IgD-negative memory B cell (primary cell): ENCODE data around the gene CMIP. TPM values are rescaled to one million over a fixed set of nuclear protein-coding genes. Genes with fewer than 3 reads are reported as not detected.

Experiments used
- H3K27ac Mint-ChIP-seq, 3 donors: one replicate each; pipeline ENCODE4 v1.8.0; 2020 to 2022; ENCODE audit warnings: mild to moderate bottlenecking in 3 of 3, mixed read lengths in 3 of 3, moderate library complexity in 1 of 3
- H3K27me3 Mint-ChIP-seq: one replicate; pipeline ENCODE4 v1.8.0; 2021; ENCODE audit warnings: mixed read lengths
- H3K36me3 Mint-ChIP-seq: one replicate; pipeline ENCODE4 v1.8.0; 2020; ENCODE audit warnings: mild to moderate bottlenecking, mixed read lengths
- H3K4me1 Mint-ChIP-seq, 3 donors: one replicate each; pipeline ENCODE4 v1.8.0; 2020 to 2022; ENCODE audit warnings: mixed read lengths in 3 of 3, mild to moderate bottlenecking in 1 of 3
- H3K4me3 Mint-ChIP-seq, 4 donors: one replicate each; pipeline ENCODE4 v1.8.0; 2020 to 2022; ENCODE audit warnings: mild to moderate bottlenecking in 4 of 4, mixed read lengths in 4 of 4, moderate library complexity in 3 of 4
- H3K9me3 Mint-ChIP-seq, 3 donors: one replicate each; pipeline ENCODE4 v1.8.0; 2020 to 2021; ENCODE audit warnings: mixed read lengths in 3 of 3, mild to moderate bottlenecking in 1 of 3
- polyA plus RNA-seq: library from polyadenylated mRNA; unstranded; fragments of 300-500 nt; fragmentation: Illumina TruSeq; gene quantifications from one replicate; pipeline ENCODE4 v1.2.3, GENCODE V29; 2021

CMIP gene
- polyA plus RNA-seq, 1 donor from 2014 or later, result 1.4 TPM

DNA sequence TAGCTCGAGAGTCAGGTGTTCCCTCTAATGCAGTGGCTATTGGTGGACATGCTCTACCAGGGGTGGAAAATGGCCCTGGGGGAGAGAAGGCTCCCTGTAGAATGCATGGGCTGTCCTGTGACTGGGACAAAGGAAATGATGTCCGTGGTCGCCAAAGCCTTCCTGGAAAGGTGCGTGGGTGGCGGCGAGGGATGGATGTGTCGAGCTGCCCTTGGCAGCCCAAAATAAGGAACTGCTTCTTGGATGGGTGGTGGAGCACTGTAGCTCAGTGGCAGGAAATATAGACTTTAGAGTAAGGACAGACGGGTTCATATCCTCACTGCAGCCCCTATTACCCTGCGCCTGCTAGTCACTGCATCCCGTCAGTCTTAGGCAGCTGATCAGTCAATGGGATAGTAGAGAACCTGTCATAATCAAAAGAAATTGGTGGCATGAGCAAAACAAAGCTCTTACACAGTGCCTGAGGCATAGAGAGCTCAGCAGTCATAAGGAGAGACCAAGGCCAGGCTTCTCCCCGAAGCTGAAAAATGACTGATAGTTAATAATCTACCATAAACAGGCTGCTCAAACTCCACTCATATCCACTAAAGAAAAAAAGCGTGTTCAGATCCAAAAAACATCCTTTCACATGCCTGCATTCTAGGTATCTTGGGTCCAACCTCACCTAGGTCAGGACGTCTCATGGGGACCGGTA lies 211.0 kb downstream of the CMIP start:
- peaks cover 0 to 7% (median 0%) of the 10 kb centered on the region in 3 donors for H3K4me1 Mint-ChIP-seq
- H3K27ac Mint-ChIP-seq, result peak overlapping the region in 2 of 3 donors; percentile 5 to 57
- H3K27me3 Mint-ChIP-seq, result no peaks in the 10 kb centered on the region
- H3K36me3 Mint-ChIP-seq, result peaks cover 4% of the 10 kb centered on the region
- H3K9me3 Mint-ChIP-seq, result no peaks in the 10 kb centered on the region
- H3K4me3 Mint-ChIP-seq, result no peak overlapping the region

DNA sequence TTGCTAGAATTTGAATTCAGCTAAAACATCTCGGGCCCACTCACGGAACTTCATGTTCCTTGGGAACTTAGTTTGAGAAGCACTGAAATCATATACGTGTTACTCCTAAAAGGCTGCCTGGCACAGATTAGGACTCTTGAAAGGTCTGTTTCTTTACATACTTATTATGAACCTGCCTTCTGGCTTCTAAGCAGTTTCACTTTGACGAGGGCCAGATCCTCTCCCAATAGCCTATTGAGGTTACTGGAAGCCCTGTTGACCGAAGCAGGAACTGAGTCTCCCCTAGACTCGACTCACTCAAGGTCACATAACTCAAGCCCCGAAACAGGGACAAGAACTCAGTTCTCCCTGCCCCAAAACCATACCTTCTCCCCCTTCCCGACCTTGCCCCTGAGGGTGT lies 212.6 kb downstream of the CMIP start:
- H3K9me3 Mint-ChIP-seq, result no peaks in the 10 kb centered on the region
- H3K4me1 Mint-ChIP-seq, result peaks cover 0 to 7% (median 0%) of the 10 kb centered on the region in 3 donors
- H3K36me3 Mint-ChIP-seq, result peaks cover 4% of the 10 kb centered on the region
- no peak overlapping the region for H3K27ac Mint-ChIP-seq
- H3K4me3 Mint-ChIP-seq, result no peak overlapping the region
- no peaks in the 10 kb centered on the region for H3K27me3 Mint-ChIP-seq

DNA sequence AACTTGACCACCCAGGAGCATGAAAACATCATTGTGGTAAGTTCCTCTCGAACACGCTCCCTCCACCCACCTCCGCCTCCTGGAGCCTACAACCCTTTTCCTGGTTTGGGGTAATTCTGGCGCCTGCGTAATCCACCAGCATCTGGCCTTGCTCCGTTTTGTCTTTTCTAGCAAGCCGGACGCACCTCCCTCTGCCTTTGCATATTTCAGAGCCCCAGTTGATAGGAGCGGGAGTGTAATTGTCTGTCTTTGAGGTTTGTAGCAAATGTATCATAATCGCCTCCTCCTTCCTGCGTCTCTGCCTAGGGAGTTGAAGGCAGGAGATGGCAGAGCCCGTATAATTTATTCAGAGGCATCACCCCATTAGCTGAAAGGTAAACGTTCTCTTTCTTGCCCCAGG lies 213.2 kb downstream of the CMIP start:
- Mint-ChIP-seq H3K27me3 (no peaks in the 10 kb centered on the region), H3K27ac (no peak overlapping the region), H3K9me3 (no peaks in the 10 kb centered on the region), H3K4me1 (peaks cover 0 to 7% (median 0%) of the 10 kb centered on the region in 3 donors), H3K36me3 (peaks cover 4% of the 10 kb centered on the region), H3K4me3 (no peak overlapping the region)

DNA sequence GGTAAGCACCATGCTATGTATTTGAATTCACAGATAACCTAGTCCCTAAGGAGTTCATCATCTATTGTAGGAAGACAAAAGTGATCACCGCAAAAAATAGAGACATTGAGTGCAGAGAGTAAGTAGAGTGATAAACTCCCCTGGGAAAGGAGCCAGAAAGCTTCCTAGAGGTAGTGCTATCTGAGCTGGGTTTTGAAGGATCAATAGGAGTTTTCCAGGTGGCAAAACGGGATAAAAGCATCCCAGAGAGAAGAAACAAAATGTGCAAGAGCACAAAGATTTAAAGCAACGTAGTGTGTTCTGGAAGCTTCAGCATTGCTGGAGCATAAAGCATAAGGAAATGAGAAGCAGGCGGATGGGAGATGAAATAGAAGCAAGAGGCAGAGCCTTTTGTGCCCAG lies 213.8 kb downstream of the CMIP start:
- Mint-ChIP-seq H3K27me3 (no peaks in the 10 kb centered on the region), H3K4me1 (peaks cover 0 to 3% (median 0%) of the 10 kb centered on the region in 3 donors), H3K27ac (peak overlapping the region in 2 of 3 donors; percentile 51 to 77), H3K4me3 (no peak overlapping the region), H3K9me3 (no peaks in the 10 kb centered on the region), H3K36me3 (peaks cover 4% of the 10 kb centered on the region)

DNA sequence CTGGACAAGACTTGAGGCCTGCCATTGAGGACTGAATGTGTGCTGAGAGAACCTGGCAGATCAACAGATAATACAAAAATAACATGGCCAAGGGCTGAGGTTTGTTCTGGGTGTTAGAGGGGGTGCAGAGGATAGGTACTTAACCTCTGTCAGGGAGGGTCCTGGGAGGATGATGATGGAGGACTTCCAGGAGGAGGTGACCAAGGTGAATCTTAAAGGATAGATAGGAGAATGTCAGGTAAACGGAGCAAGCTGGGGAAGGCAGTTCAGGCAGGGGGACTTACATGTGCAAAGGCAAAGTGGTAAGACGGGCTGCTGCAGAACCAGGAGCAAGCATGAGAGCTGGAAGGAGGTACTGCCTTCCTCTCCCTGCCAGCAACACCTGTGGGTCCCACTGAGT lies 214.6 kb downstream of the CMIP start:
- Mint-ChIP-seq H3K27me3 (no peaks in the 10 kb centered on the region), H3K9me3 (no peaks in the 10 kb centered on the region), H3K4me1 (peaks cover 0 to 3% (median 0%) of the 10 kb centered on the region in 3 donors), H3K4me3 (no peak overlapping the region), H3K36me3 (peaks cover 4% of the 10 kb centered on the region), H3K27ac (no peak overlapping the region)

DNA sequence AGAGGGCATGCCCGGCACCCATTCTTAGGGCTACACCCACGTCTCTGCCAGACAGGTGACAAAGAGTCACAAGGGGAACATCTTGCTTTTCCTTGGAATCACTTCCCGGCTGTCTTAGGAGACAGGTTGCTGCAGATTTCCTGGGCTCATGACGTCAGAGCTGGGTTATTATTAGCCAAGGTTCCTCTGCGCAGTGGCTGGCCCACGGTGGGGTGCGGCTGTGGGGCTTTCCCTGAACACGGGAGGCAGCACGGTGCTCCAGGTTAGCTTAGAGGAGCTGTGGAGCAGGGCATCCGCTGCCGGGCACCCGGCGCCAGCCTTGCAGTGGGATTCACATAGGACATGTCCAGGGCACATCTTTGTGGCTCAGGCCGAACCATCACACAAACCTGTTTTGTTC lies 216.5 kb downstream of the CMIP start:
- Mint-ChIP-seq H3K27ac (no peak overlapping the region), H3K27me3 (no peaks in the 10 kb centered on the region), H3K4me1 (peaks cover 0 to 3% (median 0%) of the 10 kb centered on the region in 3 donors), H3K36me3 (peaks cover 3% of the 10 kb centered on the region), H3K4me3 (no peak overlapping the region), H3K9me3 (no peaks in the 10 kb centered on the region)

DNA sequence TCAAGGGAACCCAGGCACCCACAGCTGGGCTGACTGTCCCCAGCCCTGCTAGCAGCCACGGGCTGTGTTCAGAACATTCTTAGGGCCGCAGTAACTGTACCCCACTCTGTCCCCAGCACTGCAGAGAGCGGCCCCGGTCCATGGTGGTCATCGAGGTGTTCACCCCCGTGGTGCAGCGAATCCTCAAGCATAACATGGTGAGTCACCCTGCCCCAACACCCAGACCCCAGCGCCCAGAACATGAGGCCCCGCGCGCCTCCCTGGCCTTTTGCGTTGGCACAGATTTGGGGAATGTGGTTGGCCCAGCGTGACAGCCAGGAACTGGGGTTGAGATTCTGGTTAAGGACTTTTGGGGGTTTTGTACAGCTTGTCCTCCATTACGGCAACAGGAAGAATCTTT lies 219.5 kb downstream of the CMIP start:
- Mint-ChIP-seq H3K4me1 (no peaks in the 10 kb centered on the region), H3K9me3 (no peaks in the 10 kb centered on the region), H3K4me3 (no peak overlapping the region), H3K27ac (peak overlapping the region in 1 of 3 donors; percentile 23), H3K27me3 (no peaks in the 10 kb centered on the region), H3K36me3 (peaks cover 6% of the 10 kb centered on the region)

DNA sequence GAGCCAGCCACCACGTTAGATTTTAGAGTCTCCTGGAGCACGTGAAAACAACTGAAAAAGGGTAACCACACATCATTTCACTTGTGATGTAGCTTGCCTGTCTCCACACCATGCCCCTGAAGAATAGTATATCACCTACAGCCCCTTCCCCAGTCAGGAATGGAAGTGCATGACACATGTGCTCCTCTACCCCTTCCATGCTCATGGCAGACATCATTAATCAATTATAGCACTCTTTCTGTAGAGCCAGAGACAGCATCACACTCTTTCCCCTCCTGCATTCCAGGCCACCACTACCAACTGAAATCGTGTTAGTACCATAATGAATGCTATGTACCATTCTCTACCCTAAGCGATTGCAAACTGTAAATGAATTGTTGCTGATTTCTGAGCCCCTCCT lies 221.0 kb downstream of the CMIP start:
- Mint-ChIP-seq H3K4me1 (peaks cover 0 to 1% (median 0%) of the 10 kb centered on the region in 3 donors), H3K27ac (peak overlapping the region in 1 of 3 donors; percentile 59), H3K27me3 (no peaks in the 10 kb centered on the region), H3K9me3 (no peaks in the 10 kb centered on the region), H3K4me3 (no peak overlapping the region), H3K36me3 (peaks cover 7% of the 10 kb centered on the region)

DNA sequence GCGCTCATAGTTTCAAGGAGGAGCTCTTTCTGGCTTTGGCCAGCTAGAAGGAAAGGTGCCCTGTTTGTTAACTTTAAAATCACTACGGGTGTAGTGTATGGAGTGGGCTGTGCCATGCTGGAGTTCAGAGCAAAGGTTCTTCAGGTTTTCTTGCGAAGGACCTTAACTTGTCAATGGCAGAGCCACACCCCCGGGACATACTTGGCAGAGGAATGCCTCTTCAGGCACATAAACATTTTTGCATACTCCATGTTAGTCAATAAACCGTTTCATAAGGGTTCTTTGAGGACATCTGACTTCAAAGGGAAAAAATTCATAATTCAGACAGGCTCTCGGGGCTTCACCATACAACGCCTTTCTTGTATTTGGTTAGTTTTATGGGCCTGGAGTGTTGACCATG lies 221.5 kb downstream of the CMIP start:
- peaks cover 0 to 1% (median 0%) of the 10 kb centered on the region in 3 donors for H3K4me1 Mint-ChIP-seq
- no peaks in the 10 kb centered on the region for H3K9me3 Mint-ChIP-seq
- H3K36me3 Mint-ChIP-seq, result peaks cover 11% of the 10 kb centered on the region
- no peak overlapping the region for H3K4me3 Mint-ChIP-seq
- H3K27me3 Mint-ChIP-seq, result no peaks in the 10 kb centered on the region
- H3K27ac Mint-ChIP-seq, result no peak overlapping the region

DNA sequence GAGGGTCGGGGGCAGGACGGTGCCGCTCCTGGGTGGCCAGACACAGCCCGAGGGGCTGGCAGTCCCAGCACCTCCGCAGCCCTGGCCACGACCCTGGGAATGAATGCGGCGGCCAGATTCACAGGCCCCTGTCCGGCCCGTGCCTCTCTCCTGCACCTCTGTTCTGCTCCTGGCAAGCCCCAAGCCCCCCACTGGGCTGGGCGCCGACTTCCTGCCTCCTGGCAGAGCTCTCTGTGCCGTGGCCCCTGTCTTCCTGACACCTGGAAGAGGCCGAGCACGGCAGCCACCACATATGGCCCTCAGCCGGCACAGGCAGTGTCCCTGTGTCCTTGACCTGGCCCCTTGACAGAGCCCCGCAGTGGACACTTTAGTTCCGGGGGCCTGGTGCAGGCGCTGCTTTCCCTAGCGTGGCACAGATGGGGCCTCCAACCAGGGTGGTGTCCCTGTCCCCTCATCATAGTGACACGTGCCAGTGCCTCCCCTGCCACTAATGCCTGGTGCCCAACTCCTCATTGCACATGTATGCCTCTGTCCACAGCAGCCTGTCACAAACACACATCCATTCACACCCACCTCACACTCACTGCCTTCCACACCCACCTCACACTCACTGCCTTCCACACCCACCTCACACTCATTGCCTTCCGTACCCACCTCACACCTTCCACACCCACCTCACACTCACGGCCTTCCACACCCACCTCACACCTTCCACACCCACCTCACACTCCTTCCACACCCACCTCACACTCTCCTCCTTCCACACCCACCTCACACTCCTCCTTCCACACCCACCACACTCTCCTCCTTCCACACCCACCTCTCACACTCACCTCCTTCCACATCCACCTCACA lies 223.9 kb downstream of the CMIP start:
- H3K27ac Mint-ChIP-seq, result peak overlapping the region in 1 of 3 donors; percentile 91
- H3K36me3 Mint-ChIP-seq, result peaks cover 14% of the 10 kb centered on the region
- peaks cover 0 to 1% (median 0%) of the 10 kb centered on the region in 3 donors for H3K4me1 Mint-ChIP-seq
- peak overlapping the region in 1 of 4 donors; percentile 51 for H3K4me3 Mint-ChIP-seq
- H3K27me3 Mint-ChIP-seq, result no peaks in the 10 kb centered on the region
- no peaks in the 10 kb centered on the region for H3K9me3 Mint-ChIP-seq

DNA sequence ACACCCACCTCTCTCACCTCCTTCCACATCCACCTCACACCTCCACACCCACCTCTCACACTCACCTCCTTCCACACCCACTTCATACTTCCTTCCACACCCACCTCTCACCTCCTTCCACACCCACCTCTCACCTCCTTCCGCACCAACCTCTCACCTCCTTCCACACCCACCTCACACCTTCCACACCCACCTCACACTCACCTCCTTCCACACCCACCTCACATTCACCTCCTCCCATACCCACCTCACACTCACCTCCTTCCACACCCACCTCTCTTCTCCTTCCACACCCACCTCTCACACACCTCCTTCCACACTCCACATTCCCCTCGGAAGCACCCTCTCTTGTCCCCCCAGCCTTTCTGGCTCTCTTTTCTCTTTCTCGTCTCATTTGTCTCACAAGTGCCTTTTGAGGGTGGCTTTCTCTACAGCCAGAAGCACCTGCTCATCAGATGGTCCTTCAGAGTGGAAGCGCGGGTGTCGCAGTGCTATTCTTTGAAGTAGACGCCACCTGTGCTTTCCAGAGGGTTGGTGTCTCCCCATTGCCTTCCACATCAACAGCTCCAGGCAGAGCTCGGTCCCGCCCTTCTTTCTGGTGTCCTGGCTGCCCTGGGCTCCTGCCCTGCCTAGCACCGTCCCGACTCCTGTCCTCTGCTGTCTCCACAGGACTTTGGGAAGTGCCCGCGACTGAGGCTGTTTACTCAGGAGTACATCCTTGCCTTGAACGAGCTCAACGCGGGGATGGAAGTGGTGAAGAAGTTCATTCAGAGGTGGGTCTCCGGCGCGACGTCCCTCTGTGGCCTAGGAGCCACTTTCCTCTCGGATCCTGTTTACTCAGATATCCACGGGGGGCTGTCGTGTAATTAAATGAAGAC lies 225.1 kb downstream of the CMIP start:
- H3K4me1 Mint-ChIP-seq, result peaks cover 0 to 1% (median 0%) of the 10 kb centered on the region in 3 donors
- H3K4me3 Mint-ChIP-seq, result no peak overlapping the region
- H3K27ac Mint-ChIP-seq, result peak overlapping the region in 1 of 3 donors; percentile 93
- H3K27me3 Mint-ChIP-seq, result no peaks in the 10 kb centered on the region
- peaks cover 12% of the 10 kb centered on the region for H3K36me3 Mint-ChIP-seq
- H3K9me3 Mint-ChIP-seq, result no peaks in the 10 kb centered on the region

DNA sequence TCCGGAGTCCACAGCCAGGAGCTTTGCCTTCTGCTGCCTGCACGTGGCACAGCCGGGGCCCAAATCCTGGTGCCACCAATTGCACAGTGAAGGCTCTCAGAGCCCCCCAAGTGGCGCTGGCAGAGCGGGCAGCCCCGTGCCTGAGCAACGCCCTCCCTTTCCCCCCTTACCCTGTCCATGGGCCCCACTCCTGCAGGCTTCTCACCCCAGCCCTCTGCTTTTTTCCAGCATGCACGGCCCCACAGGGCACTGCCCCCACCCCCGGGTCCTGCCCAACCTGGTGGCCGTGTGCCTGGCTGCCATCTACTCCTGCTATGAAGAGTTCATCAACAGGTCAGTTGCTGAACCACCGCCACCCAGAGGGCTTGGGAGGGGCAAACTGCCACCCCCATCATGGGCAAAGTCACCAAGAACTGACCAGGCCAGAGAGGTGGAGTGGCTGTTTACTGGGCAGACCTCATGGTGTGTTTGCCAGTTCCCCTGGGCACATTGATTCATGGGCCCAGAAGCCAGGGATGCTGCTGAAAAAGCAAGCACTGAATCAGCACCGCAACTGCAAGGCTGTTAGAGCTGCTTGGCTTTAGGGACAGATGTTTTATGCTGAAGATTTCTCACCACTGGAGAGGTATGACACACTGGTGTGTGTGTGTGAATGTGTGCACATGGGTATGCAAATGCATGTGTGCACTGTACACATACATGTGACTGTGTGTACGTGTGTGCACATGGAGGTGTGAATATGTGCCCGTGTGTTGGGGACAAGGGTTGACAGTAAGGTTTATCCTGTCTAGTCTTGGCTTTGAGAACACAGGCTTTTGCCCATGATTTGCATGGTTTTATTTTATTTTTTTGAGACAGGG lies 227.4 kb downstream of the CMIP start:
- no peak overlapping the region for H3K4me3 Mint-ChIP-seq
- peaks cover 12% of the 10 kb centered on the region for H3K36me3 Mint-ChIP-seq
- no peak overlapping the region for H3K27ac Mint-ChIP-seq
- peaks cover 0 to 1% (median 0%) of the 10 kb centered on the region in 3 donors for H3K4me1 Mint-ChIP-seq
- no peaks in the 10 kb centered on the region for H3K9me3 Mint-ChIP-seq
- H3K27me3 Mint-ChIP-seq, result no peaks in the 10 kb centered on the region

DNA sequence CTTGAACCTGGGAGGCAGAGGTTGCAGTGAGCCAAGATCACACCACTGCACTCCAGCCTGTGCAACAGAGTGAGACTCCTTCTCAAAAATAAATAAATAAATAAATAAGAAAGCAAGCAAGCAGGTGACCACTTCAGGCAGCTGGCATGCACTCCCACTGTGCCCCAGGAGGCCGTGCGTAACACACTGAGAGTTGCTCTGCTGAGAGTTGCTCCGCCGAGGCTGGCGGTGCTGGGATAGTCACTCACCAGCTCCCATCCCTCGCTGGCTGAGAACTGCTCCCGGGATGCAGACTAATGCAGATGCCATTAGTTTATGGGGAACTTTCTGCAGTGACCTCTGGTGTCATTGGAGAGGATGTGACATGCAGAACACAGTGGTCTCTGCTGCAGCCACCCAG lies 228.8 kb downstream of the CMIP start:
- Mint-ChIP-seq H3K4me3 (no peak overlapping the region), H3K27ac (no peak overlapping the region), H3K36me3 (peaks cover 11% of the 10 kb centered on the region)

DNA sequence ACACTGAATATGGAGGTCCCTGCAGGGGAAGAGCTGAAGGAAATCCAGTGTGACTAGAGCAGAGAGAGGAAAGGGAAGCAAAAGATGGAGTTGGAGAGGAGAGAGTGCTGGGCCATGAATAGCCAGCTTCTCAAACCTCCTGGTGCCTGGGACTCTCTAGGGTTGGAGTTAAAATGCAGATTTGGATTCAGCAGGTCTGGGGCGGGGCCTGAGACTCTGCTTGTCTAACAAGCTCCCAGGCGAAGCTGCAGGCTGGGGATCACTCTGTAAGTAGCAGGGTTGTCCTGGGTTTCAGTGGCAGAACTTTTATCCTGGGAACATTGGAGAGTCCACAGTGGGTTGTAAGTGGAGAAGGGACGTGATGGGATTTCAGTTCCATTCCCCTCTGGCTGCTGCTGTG lies 231.1 kb downstream of the CMIP start:
- Mint-ChIP-seq H3K9me3 (no peaks in the 10 kb centered on the region), H3K27me3 (no peaks in the 10 kb centered on the region), H3K4me3 (no peak overlapping the region), H3K4me1 (peaks cover 0 to 2% (median 0%) of the 10 kb centered on the region in 3 donors), H3K36me3 (peaks cover 10% of the 10 kb centered on the region), H3K27ac (peak overlapping the region in 1 of 3 donors; percentile 85)

More for the DNA sequence above, 228.8 kb downstream of the CMIP start:
- no peaks in the 10 kb centered on the region for H3K27me3 Mint-ChIP-seq
- H3K9me3 Mint-ChIP-seq, result no peaks in the 10 kb centered on the region
- H3K4me1 Mint-ChIP-seq, result peaks cover 0 to 1% (median 0%) of the 10 kb centered on the region in 3 donors
